Prostate gland (tissue), 2 donors: ENCODE data around the gene CELF2.

ENCODE experiments used
- POLR2AphosphoS5 ChIP-seq: sonication (generic); formaldehyde crosslinking; IDR thresholded peaks from one replicate; pipeline ENCODE4 v1.6.1; 2017; ENCODE audit warnings: antibody characterized with exemption
- TF ChIP-seq, protein P1 (sequence below), 4 experiments: fragments of 200-600 bp in 2 of 4; fragments of 450-650 bp in 2 of 4; sonication (generic) in 2 of 4; IDR thresholded peaks; 1 replicate in 3 of 4; 2 replicates in 1 of 4; pipeline ENCODE4 v1.5.1; 2016 to 2019; ENCODE audit warnings: antibody characterized with exemption in 4 of 4, mild to moderate bottlenecking in 2 of 4, moderate library complexity in 2 of 4

- TF ChIP-seq, protein P1, sequence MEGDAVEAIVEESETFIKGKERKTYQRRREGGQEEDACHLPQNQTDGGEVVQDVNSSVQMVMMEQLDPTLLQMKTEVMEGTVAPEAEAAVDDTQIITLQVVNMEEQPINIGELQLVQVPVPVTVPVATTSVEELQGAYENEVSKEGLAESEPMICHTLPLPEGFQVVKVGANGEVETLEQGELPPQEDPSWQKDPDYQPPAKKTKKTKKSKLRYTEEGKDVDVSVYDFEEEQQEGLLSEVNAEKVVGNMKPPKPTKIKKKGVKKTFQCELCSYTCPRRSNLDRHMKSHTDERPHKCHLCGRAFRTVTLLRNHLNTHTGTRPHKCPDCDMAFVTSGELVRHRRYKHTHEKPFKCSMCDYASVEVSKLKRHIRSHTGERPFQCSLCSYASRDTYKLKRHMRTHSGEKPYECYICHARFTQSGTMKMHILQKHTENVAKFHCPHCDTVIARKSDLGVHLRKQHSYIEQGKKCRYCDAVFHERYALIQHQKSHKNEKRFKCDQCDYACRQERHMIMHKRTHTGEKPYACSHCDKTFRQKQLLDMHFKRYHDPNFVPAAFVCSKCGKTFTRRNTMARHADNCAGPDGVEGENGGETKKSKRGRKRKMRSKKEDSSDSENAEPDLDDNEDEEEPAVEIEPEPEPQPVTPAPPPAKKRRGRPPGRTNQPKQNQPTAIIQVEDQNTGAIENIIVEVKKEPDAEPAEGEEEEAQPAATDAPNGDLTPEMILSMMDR (IDR thresholded peaks at IDR 0.05), result no peak
- no peak for TF ChIP-seq POLR2AphosphoS5
Measured at GRCh38 chr10:11098666-11099065, 81.0 kb downstream of the CELF2 start.
